Choroid plexus epithelial cell (primary cell): ENCODE measurements around the gene NFS1.

Source experiments
- DNase-seq: peaks from one replicate; pipeline ENCODE4 v3.0.0-alpha.2; 2010; ENCODE audit warnings: low read depth
- H3K4me3 ChIP-seq: 2 replicates; pipeline ENCODE4 v1.5.1; 2011; ENCODE audit warnings: low read depth, mild to moderate bottlenecking, control low read depth, low read length, moderate library complexity
- CTCF ChIP-seq: conservative IDR thresholded peaks from 2 replicates; pipeline ENCODE4 v1.5.1; 2011; ENCODE audit warnings: low read depth, mild to moderate bottlenecking, control low read depth, inconsistent platforms, low read length, moderate library complexity

The NFS1 gene

GRCh38 chr20:35662551-35662950 lies 36.6 kb downstream of the NFS1 start:
- H3K4me3 ChIP-seq: peak overlapping the region; percentile 77
- TF ChIP-seq CTCF: no peak
- no peak for DNase-seq

GRCh38 chr20:35661908-35662307 lies 37.2 kb downstream of the NFS1 start:
- DNase-seq: no peak
- no peak for TF ChIP-seq CTCF
- H3K4me3 ChIP-seq: no peak overlapping the region

GRCh38 chr20:35661053-35661452 lies 38.1 kb downstream of the NFS1 start:
- no peak for TF ChIP-seq CTCF
- H3K4me3 ChIP-seq: no peak overlapping the region
- DNase-seq: peak; percentile 39

- DNase-seq: no peak
- H3K4me3 ChIP-seq: no peak overlapping the region
- TF ChIP-seq CTCF: no peak
Measured at GRCh38 chr20:35660122-35660937, 38.8 kb downstream of the NFS1 start.

- TF ChIP-seq CTCF: no peak
- no peak overlapping the region for H3K4me3 ChIP-seq
- DNase-seq: no peak
Measured at GRCh38 chr20:35657271-35657670, 41.9 kb downstream of the NFS1 start.

- no peak overlapping the region for H3K4me3 ChIP-seq
- no peak for DNase-seq
- no peak for TF ChIP-seq CTCF
Measured at GRCh38 chr20:35654415-35654814, 44.7 kb downstream of the NFS1 start.

- no peak overlapping the region for H3K4me3 ChIP-seq
- DNase-seq: no peak
- no peak for TF ChIP-seq CTCF
Measured at GRCh38 chr20:35653893-35654292, 45.3 kb downstream of the NFS1 start.
